ENCODE data around the gene S100A6.

DNA sequence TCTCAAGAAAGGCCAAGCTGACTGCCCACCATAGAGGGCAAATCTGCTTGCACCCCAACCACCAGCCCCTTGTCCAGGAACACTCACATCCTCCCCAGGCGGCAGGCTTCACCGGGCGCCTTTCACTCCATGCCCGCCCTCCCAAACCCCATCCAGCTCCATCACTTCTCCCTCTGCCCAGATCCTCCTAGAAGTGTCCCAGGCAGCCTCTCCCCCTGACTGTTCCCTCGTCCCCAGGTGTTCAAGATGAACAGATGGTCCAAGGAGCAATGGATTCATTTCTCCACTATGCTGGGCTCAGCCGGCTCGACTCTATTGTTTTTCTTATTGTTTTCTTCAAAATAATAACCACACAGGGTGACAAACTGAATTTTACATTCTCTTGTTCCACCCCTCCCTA lies 22.1 kb downstream of the S100A6 start:
- TF ChIP-seq EGR1 (IDR thresholded peaks at IDR 0.05; ENCODE audit: low read depth in 2 of 2) (no peak), RAD21 (IDR thresholded peaks at IDR 0.05) (no peak), TAF1 (conservative IDR thresholded peaks at IDR 0.05) (no peak), YY1 (IDR thresholded peaks at IDR 0.05) (no peak), SP1 (IDR thresholded peaks at IDR 0.05) (no peak), FOXA2 (IDR thresholded peaks at IDR 0.05) (no peak), RXRA (IDR thresholded peaks at IDR 0.05) (no peak)
- TF ChIP-seq, protein P1, sequence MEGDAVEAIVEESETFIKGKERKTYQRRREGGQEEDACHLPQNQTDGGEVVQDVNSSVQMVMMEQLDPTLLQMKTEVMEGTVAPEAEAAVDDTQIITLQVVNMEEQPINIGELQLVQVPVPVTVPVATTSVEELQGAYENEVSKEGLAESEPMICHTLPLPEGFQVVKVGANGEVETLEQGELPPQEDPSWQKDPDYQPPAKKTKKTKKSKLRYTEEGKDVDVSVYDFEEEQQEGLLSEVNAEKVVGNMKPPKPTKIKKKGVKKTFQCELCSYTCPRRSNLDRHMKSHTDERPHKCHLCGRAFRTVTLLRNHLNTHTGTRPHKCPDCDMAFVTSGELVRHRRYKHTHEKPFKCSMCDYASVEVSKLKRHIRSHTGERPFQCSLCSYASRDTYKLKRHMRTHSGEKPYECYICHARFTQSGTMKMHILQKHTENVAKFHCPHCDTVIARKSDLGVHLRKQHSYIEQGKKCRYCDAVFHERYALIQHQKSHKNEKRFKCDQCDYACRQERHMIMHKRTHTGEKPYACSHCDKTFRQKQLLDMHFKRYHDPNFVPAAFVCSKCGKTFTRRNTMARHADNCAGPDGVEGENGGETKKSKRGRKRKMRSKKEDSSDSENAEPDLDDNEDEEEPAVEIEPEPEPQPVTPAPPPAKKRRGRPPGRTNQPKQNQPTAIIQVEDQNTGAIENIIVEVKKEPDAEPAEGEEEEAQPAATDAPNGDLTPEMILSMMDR (IDR thresholded peaks at IDR 0.05; ENCODE audit: low read depth, low read length, missing input control), result no peak
- TF ChIP-seq, protein P2, sequence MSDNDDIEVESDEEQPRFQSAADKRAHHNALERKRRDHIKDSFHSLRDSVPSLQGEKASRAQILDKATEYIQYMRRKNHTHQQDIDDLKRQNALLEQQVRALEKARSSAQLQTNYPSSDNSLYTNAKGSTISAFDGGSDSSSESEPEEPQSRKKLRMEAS (IDR thresholded peaks at IDR 0.05), result no peak
- TF ChIP-seq, protein P3, sequence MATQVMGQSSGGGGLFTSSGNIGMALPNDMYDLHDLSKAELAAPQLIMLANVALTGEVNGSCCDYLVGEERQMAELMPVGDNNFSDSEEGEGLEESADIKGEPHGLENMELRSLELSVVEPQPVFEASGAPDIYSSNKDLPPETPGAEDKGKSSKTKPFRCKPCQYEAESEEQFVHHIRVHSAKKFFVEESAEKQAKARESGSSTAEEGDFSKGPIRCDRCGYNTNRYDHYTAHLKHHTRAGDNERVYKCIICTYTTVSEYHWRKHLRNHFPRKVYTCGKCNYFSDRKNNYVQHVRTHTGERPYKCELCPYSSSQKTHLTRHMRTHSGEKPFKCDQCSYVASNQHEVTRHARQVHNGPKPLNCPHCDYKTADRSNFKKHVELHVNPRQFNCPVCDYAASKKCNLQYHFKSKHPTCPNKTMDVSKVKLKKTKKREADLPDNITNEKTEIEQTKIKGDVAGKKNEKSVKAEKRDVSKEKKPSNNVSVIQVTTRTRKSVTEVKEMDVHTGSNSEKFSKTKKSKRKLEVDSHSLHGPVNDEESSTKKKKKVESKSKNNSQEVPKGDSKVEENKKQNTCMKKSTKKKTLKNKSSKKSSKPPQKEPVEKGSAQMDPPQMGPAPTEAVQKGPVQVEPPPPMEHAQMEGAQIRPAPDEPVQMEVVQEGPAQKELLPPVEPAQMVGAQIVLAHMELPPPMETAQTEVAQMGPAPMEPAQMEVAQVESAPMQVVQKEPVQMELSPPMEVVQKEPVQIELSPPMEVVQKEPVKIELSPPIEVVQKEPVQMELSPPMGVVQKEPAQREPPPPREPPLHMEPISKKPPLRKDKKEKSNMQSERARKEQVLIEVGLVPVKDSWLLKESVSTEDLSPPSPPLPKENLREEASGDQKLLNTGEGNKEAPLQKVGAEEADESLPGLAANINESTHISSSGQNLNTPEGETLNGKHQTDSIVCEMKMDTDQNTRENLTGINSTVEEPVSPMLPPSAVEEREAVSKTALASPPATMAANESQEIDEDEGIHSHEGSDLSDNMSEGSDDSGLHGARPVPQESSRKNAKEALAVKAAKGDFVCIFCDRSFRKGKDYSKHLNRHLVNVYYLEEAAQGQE (IDR thresholded peaks at IDR 0.05), result no peak

Measured in liver (tissue), 3 donors.